Measurements from ENCODE around the gene C10orf71. TPM values are rescaled to one million over a fixed set of nuclear protein-coding genes. Genes with fewer than 3 reads are reported as not detected.

The C10orf71 gene
- total RNA-seq, 1 experiment from 2014 or later, result not detected

DNA sequence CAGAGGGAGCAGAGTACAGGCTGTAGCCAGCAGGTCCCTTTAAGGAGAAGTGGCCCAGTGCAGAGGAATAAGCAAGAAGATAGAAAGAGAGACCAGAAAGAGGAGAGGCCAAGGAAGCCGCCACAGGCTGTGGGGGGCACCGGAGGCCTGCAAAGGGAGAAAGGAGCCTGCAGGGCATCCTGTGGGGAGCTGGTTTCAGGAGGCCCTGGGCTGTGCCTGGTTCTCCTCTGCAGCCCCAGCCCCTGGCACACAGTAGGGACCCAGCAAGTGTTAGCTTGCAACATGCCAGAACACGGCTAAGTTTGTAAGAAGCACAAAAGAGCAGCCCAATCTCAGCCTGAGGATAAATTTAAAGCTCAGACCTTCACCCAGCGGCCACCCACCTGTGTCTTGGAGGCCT is 12.3 kb upstream of the C10orf71 start:
- Histone ChIP-seq H3K9me3 (no peaks in the 10 kb centered on the region), H3K4me1 (no peaks in the 10 kb centered on the region), H3K36me3 (ENCODE audit: control insufficient read depth, insufficient read depth, low read length) (no peaks in the 10 kb centered on the region), H3K27me3 (replicated peaks; ENCODE audit: control insufficient read depth, insufficient read depth, low read length) (peaks cover 1% of the 10 kb centered on the region; the same call in 1 of the 2 replicates), H3K4me3 (ENCODE audit: low read depth, low read length) (no peak overlapping the region)
- intact Hi-C loops (cut with micrococcal nuclease; ENCODE audit: unreplicated experiment), result no loop called here
- Mint-ChIP-seq H3K4me3 (ENCODE audit: unreplicated experiment) (no peak overlapping the region), H3K36me3 (ENCODE audit: insufficient read depth, unreplicated experiment) (no peaks in the 10 kb centered on the region), H3K27ac (ENCODE audit: unreplicated experiment) (no peak overlapping the region), H3K4me1 (ENCODE audit: low read depth, unreplicated experiment) (no peaks in the 10 kb centered on the region), H3K27me3 (ENCODE audit: insufficient read depth, unreplicated experiment) (peaks cover 36% of the 10 kb centered on the region), H3K9me3 (ENCODE audit: unreplicated experiment) (no peaks in the 10 kb centered on the region)
- POLR2A ChIA-PET, result no interaction called here
- DNase-seq, result peak in 1 of 2 experiments; percentile 12
- CTCF ChIA-PET, result no interaction called here
- TF ChIP-seq, protein P1, sequence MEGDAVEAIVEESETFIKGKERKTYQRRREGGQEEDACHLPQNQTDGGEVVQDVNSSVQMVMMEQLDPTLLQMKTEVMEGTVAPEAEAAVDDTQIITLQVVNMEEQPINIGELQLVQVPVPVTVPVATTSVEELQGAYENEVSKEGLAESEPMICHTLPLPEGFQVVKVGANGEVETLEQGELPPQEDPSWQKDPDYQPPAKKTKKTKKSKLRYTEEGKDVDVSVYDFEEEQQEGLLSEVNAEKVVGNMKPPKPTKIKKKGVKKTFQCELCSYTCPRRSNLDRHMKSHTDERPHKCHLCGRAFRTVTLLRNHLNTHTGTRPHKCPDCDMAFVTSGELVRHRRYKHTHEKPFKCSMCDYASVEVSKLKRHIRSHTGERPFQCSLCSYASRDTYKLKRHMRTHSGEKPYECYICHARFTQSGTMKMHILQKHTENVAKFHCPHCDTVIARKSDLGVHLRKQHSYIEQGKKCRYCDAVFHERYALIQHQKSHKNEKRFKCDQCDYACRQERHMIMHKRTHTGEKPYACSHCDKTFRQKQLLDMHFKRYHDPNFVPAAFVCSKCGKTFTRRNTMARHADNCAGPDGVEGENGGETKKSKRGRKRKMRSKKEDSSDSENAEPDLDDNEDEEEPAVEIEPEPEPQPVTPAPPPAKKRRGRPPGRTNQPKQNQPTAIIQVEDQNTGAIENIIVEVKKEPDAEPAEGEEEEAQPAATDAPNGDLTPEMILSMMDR (IDR thresholded peaks at IDR 0.05; ENCODE audit: insufficient read depth in 1 of 2, low read depth in 1 of 2, low read length in 1 of 2, severe bottlenecking in 1 of 2, unreplicated experiment in 1 of 2), result no peak
- no TSS peak for BruUV-seq (replicated peaks)

DNA sequence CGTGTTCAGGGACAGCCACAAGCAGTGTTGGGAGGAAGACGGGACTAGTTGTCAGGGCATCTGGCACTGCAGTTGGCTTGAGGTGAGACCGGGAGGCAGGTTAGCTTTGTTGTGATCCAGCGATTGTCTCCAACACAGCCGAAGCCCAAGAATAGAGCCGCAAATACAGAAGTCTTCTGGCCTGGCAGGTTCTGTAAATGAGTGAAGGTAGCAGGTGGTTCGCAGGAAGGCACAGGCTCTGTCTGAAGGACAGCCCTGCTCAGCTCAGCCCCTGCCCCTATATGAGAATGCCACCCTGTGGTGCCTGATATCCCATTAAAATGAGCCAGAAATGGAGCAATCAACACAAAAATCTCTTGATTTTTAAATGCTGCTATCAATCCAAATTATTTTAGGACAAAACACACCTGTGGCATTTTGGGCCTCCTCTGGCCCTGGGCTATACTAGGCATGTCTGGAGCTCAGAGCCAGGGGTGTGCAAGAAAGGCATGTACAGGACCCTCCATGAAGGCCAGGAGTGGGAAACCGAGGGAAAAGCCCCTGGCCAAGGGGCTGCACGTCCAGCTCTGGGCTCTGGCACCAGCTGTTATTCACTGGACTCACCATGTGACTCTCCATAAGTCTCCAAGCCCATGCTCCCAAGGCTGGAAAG is 11.2 kb upstream of the C10orf71 start:
- Mint-ChIP-seq H3K4me1 (ENCODE audit: low read depth, unreplicated experiment) (no peaks in the 10 kb centered on the region), H3K27me3 (ENCODE audit: insufficient read depth, unreplicated experiment) (peaks cover 38% of the 10 kb centered on the region), H3K9me3 (ENCODE audit: unreplicated experiment) (no peaks in the 10 kb centered on the region), H3K36me3 (ENCODE audit: insufficient read depth, unreplicated experiment) (no peaks in the 10 kb centered on the region), H3K4me3 (ENCODE audit: unreplicated experiment) (no peak overlapping the region), H3K27ac (ENCODE audit: unreplicated experiment) (no peak overlapping the region)
- TF ChIP-seq, protein P1 (IDR thresholded peaks at IDR 0.05; ENCODE audit: insufficient read depth in 1 of 2, low read depth in 1 of 2, low read length in 1 of 2, severe bottlenecking in 1 of 2, unreplicated experiment in 1 of 2), result no peak
- Histone ChIP-seq H3K9me3 (no peaks in the 10 kb centered on the region), H3K4me1 (no peaks in the 10 kb centered on the region), H3K4me3 (ENCODE audit: low read depth, low read length) (no peak overlapping the region), H3K27me3 (replicated peaks; ENCODE audit: control insufficient read depth, insufficient read depth, low read length) (peaks cover 1% of the 10 kb centered on the region; the same call in 1 of the 2 replicates), H3K36me3 (ENCODE audit: control insufficient read depth, insufficient read depth, low read length) (no peaks in the 10 kb centered on the region)
- POLR2A ChIA-PET, result no interaction called here
- intact Hi-C loops (cut with micrococcal nuclease; ENCODE audit: unreplicated experiment), result no loop called here
- BruUV-seq (replicated peaks), result no TSS peak
- DNase-seq, result peak in 1 of 2 experiments; percentile 26
- CTCF ChIA-PET, result no interaction called here

DNA sequence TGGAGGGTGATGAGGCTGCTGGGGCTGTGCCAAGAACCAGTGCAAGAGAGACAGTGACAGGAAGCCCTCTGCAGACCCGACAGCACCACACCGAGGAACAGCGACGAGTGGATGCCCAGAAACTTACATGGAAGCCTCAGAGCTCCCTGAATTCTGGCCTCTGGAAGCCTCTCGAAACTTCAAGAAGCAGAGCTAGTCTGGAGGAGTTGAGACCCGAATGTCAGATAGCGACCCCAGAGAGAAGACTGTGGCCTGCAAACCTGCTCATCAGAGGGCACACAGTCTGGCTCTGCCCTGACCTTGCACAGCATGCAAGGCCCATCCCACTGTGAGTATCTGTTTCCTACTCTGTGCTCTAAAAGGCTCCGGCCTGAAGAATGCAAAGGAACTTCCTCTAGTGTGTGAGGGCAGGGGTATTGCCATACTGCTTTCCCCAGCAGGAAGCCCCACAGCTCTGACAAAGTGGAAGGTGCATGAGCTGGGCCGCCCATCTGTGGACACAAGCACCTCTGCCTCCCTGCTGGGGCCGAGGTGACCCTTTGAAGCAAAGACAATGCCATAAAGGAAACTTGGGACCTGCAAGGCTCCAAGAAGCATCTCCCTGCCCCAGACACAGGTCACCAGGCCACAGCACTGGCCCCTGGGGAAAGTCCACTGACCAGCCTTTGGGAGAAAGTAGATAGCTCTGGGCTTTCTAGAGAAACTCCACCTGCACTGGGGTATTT is 10.5 kb upstream of the C10orf71 start:
- TF ChIP-seq, protein P1 (IDR thresholded peaks at IDR 0.05; ENCODE audit: insufficient read depth in 1 of 2, low read depth in 1 of 2, low read length in 1 of 2, severe bottlenecking in 1 of 2, unreplicated experiment in 1 of 2), result no peak
- Histone ChIP-seq H3K4me1 (no peaks in the 10 kb centered on the region), H3K36me3 (ENCODE audit: control insufficient read depth, insufficient read depth, low read length) (no peaks in the 10 kb centered on the region), H3K4me3 (ENCODE audit: low read depth, low read length) (no peak overlapping the region), H3K9me3 (no peaks in the 10 kb centered on the region), H3K27me3 (replicated peaks; ENCODE audit: control insufficient read depth, insufficient read depth, low read length) (peaks cover 1% of the 10 kb centered on the region; the same call in 1 of the 2 replicates)
- Mint-ChIP-seq H3K4me3 (ENCODE audit: unreplicated experiment) (no peak overlapping the region), H3K27me3 (ENCODE audit: insufficient read depth, unreplicated experiment) (peaks cover 38% of the 10 kb centered on the region), H3K27ac (ENCODE audit: unreplicated experiment) (no peak overlapping the region), H3K4me1 (ENCODE audit: low read depth, unreplicated experiment) (no peaks in the 10 kb centered on the region), H3K9me3 (ENCODE audit: unreplicated experiment) (no peaks in the 10 kb centered on the region), H3K36me3 (ENCODE audit: insufficient read depth, unreplicated experiment) (no peaks in the 10 kb centered on the region)
- no TSS peak for BruUV-seq (replicated peaks)
- ChIA-PET CTCF (no interaction called here), POLR2A (no interaction called here)
- peak in 1 of 2 experiments; percentile 23 for DNase-seq
- intact Hi-C loops (cut with micrococcal nuclease; ENCODE audit: unreplicated experiment), result no loop called here

Measured in Caco-2 (cell line).